SKM-1 (cell line): ENCODE results near the gene NKX6-2.
"Not testable (repeated sequence)": the region's sequence is repeated elsewhere in the genome, so short reads cannot be mapped to it uniquely, and the experiment has no call there.

Source experiments
- DNase-seq: peaks from one replicate; lab custom pipeline; 2025; ENCODE audit not compliant: unreplicated experiment; lab: John Stamatoyannopoulos, UW

NKX6-2 gene

GRCh38 chr10:132758865-132759264 is 27.1 kb downstream of the NKX6-2 start:
- no peak for DNase-seq

GRCh38 chr10:132757171-132757570 is 28.8 kb downstream of the NKX6-2 start:
- no peak for DNase-seq

GRCh38 chr10:132756591-132756990 is 29.4 kb downstream of the NKX6-2 start:
- DNase-seq = no peak

DNA sequence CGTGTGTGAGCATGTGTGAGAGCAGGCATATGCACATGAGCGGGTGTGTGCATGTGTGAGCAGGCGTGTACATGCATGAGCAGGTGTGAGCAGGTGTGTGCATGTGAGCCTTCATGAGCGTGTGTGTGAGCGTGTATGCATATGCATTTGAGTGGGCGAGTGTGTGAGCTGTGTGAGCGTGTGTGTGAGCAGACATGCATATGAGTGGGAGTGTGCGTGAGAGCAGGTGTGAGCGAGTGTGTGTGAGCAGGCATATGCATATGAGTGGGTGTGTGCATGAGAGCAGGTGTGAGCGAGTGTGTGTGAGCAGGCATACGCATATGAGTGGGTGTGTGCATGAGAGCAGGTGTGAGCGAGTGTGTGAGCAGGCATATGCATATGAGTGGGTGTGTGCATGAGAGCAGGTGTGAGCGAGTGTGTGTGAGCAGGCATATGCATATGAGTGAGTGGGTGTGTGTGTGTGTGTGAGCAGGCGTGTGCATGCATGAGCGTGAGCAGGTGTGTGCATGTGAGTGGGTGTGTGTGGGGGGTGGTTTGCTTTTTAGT is 30.7 kb downstream of the NKX6-2 start:
- DNase-seq = no peak

DNA sequence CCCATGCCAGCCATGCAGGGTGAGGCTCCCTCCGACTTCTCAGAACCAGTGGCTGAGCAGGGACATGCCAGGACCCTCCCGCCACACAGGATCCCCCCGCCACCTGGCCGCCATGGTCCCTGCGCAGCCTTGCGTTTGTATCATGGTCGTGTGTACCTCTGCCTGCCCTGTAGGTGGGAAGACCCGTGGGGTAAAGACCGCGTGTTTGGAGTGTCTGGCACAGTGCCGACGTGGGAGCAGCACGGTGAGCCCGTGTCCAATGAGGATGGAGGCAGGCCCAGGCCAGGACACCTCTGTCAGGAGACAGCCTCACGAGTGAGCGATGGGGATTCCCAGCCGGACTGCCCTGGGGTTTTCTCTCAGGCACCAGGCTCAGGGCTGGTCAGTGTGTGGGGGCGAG is 31.9 kb downstream of the NKX6-2 start:
- DNase-seq = no peak

- no peak for DNase-seq
These were observed 32.4 kb downstream of the NKX6-2 start for GRCh38 chr10:132753596-132753995.

DNA sequence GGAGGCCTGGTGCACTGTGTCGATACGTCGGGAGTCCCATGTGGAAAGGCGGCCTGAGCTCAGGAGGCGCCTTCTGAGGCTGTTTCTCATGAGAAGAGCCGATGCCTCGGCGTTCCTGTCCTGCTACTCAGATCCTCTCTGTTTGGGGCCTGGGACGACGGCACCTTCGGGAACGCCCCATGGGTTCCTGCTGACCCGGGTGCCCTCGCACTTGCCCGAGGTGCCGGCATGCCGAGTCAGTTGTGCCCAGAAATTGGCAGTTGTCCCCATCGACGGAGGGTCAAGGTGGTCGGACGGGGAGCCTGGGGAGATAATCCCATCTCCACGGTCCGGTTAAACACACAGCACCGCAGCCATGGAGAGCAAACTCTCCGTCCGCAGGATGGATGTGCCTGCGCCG is 33.0 kb downstream of the NKX6-2 start:
- no peak for DNase-seq

GRCh38 chr10:132752378-132752777 is 33.6 kb downstream of the NKX6-2 start:
- no peak for DNase-seq

DNA sequence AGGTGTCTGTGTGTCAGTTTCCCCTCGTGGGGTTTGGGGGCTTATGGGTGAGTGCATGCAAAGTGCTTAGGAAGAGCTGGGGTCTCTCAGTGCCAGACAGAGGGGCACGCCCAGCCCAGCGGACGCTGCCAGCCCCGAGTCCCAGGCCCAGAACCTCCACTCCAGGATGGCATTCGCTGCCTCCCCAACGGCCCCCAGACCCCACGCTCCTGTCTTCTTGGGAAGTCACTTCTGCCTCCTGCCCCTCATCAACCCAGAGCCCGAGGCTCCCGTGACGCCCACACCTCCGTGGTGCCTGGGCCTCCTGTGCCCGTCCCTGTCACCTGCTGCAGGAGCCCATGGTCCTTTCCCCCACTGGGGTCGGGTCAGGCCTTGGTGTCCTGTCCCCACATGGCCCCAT is 35.0 kb downstream of the NKX6-2 start:
- DNase-seq = no peak

GRCh38 chr10:132749371-132749795 is 36.6 kb downstream of the NKX6-2 start:
- DNase-seq = no peak

GRCh38 chr10:132748545-132749370 is 37.2 kb downstream of the NKX6-2 start:
- no peak for DNase-seq

GRCh38 chr10:132748135-132748534 is 37.8 kb downstream of the NKX6-2 start:
- DNase-seq = no peak

DNA sequence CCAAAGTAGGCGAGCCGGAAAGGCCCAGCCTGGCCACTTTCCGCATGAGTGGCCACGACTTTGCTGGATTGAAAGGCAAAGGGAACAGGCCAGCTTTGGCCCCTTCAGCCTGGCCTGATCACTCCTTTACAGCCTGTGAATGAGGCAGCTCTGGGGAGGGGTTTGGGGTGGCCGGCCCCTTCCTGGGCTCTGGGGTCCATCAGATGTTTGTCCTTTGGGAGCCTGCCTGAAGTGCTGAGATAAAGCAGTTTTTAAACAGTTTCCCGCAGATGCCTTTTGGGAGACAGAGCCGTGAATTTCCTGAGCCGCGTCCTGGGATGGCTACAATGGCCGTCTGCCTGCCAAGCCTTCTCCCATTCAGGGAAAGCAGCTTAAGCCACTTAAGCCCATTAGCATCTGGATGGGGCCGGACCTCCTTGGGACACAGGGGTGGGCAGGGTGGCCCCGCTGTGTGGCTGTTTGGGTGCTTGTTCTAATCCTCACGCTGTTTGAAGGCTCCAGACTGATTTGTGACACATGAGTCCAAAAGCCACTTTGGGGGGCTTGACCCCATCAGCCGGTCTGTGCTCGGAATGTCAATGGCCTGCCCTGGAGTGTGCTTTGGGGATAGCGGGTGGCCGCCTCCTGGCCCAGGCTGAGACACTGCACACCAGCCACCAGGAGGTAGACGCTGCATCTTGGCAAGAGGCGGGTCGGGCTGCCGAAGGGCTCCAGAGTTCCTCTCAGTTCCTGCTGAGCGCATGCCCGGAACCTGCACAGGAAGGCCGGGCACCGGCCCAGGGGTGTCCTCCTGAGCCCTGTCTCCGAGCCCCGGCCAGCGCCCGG is 38.9 kb downstream of the NKX6-2 start:
- DNase-seq = no peak

DNA sequence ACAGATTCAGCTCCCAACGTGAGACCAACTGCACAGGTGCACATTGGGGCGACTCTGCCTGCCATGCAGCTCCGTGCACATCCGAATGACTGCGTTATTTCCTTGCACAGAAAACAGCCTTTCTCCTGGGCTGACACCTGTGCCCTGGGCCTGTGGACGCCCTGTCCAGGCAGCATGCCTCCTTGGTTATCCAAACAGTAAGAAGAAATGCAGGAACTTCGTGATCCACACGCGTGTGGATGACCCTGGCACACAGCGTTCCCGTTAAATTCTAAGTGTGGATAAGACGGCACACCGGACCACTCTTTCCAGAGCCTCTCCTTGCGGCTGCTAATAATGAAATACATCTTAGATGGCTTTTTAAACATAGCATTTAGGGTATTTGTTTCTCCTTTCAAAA is 39.6 kb downstream of the NKX6-2 start:
- DNase-seq = no peak

DNA sequence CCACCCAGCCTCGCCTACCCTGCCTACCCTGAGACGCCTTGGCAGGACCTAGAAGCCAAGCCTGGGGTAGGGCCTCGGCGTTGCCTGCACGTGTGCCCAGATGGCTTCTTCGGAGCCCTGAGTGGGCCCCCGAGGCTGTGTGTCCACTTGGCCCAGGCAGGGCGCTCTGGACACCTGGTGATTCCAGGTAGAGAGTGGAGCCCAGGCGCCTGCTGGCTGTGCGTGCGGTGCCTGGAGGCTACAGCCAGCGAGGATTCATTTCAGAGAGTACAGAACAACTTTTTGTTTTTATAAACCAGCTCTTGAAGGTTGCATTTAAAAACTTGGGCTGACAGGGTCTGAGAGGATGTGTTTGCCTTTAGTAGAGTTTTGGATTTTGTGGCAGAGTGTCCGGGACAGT is 40.0 kb downstream of the NKX6-2 start:
- DNase-seq = no peak

GRCh38 chr10:132745511-132745910 is 40.4 kb downstream of the NKX6-2 start:
- no peak for DNase-seq

- no peak for DNase-seq
These were observed 41.1 kb downstream of the NKX6-2 start for GRCh38 chr10:132744839-132745238.

DNA sequence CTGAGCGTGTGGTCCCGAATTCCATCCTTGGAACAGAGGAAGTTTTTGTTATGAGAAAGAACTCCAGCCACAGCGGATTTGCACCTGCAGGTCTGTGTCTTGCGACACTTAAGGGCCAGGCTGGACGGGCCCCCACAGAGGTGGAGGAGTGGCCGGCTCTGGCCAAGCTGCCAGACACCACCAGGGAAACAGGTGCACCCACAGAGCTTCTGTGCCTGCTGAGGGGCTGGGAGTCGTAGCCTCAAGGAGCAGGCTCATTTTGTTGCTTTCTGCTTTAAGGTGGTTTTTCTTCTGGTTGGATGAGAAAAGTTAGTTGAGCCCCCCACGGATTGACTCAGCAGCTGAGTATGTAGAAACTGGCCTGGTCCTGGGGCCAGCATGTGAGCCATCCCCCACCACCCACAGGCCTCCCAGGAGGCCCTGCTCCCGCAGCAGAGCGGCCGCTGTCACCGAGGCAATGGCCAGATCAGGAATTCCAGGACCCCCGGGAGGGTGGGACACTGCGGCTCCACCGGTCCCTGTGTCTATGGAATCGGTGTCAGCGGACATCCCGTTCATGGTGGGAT is 41.9 kb downstream of the NKX6-2 start:
- DNase-seq = no peak

GRCh38 chr10:132743196-132743924 is 42.6 kb downstream of the NKX6-2 start:
- DNase-seq = not testable (repeated sequence)

GRCh38 chr10:132742837-132743194 is 43.1 kb downstream of the NKX6-2 start:
- no peak for DNase-seq
